Peyer's patch (tissue), 4 donors: ENCODE results near the gene TRAF2.

Source experiments
- POLR2A ChIP-seq, 2 donors: fragments of 450-650 bp; IDR thresholded peaks; one replicate each; pipeline ENCODE4 v1.5.1; 2017; ENCODE audit warnings: antibody characterized with exemption in 2 of 2, mild to moderate bottlenecking in 2 of 2, moderate library complexity in 2 of 2
- TF ChIP-seq, protein P1 (sequence below), 6 experiments: fragments of 450-650 bp in 4 of 6; fragments of 200-600 bp in 2 of 6; sonication (generic) in 1 of 6; IDR thresholded peaks; one replicate each; pipeline ENCODE4 v1.5.1; 2017 to 2019; ENCODE audit warnings: antibody characterized with exemption in 6 of 6, mild to moderate bottlenecking in 3 of 6, moderate library complexity in 1 of 6

DNA sequence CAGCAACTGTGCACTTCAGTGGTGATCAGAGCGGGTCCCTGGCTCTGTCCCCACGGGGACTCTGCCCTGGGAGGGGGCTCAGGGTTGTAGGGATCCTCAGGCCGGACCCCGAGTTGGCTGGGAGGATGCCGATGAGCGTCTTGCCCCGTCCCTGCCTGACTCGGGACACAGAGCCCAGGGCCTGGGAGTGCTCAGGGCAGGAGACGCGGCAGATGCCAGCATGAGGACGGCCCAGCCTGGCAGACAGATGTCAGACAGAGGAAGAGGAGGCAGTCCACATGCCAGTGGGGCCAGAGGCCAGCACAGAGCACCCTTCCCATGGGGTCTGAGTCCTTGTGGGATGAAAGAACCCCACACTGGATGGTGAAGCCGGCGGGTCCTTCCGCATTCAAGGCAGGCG is 77.0 kb downstream of the TRAF2 start:
- TF ChIP-seq, protein P1, sequence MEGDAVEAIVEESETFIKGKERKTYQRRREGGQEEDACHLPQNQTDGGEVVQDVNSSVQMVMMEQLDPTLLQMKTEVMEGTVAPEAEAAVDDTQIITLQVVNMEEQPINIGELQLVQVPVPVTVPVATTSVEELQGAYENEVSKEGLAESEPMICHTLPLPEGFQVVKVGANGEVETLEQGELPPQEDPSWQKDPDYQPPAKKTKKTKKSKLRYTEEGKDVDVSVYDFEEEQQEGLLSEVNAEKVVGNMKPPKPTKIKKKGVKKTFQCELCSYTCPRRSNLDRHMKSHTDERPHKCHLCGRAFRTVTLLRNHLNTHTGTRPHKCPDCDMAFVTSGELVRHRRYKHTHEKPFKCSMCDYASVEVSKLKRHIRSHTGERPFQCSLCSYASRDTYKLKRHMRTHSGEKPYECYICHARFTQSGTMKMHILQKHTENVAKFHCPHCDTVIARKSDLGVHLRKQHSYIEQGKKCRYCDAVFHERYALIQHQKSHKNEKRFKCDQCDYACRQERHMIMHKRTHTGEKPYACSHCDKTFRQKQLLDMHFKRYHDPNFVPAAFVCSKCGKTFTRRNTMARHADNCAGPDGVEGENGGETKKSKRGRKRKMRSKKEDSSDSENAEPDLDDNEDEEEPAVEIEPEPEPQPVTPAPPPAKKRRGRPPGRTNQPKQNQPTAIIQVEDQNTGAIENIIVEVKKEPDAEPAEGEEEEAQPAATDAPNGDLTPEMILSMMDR (IDR thresholded peaks at IDR 0.05): no peak
- TF ChIP-seq POLR2A (IDR thresholded peaks at IDR 0.05): no peak
